CD4-positive, alpha-beta T cell (primary cell): Measurements from ENCODE around the gene SIRT6. TPM values are rescaled to one million over a fixed set of nuclear protein-coding genes. Genes with fewer than 3 reads are reported as not detected.
"Not testable (repeated sequence)": the region's sequence is repeated elsewhere in the genome, so short reads cannot be mapped to it uniquely, and the experiment has no call there.

Experiments used
- ATAC-seq: fragments of 200-7000 bp; cut with Tn5 transposase; one replicate; pipeline ENCODE4 v1.10.0; 2022; ENCODE audit warnings: mild to moderate bottlenecking; ENCODE audit not compliant: poor library complexity
- CTCF ChIA-PET: fragments of 350-600 bp; sonication (Branson Sonifier 250); formaldehyde crosslinking; loops from one replicate; lab custom pipeline; 2021; ENCODE audit warnings: antibody characterized with exemption, inconsistent platforms; lab: Charles Lee
- POLR2A ChIA-PET: fragments of 350-600 bp; sonication (Branson Sonifier 250); formaldehyde crosslinking; loops from one replicate; lab custom pipeline; 2021; ENCODE audit warnings: antibody characterized with exemption, inconsistent platforms; lab: Charles Lee
- DNase-seq, 14 experiments: peaks; one replicate each; pipeline ENCODE4 v3.0.0-alpha.2; 2013 to 2020; ENCODE audit warnings: mixed read lengths in 2 of 14
- H3K27ac ChIP-seq, 2 donors: one replicate each; pipeline versions ENCODE4 v1.5.1 to v1.7.0; 2013; ENCODE audit warnings: low read length in 2 of 2, low read depth in 1 of 2, mild to moderate bottlenecking in 1 of 2
- H3K27me3 ChIP-seq, 2 experiments: 1 replicate in 1 of 2; 2 replicates in 1 of 2; pipeline versions ENCODE4 v1.6.1 to v1.7.0; 2013; ENCODE audit warnings: low read length in 2 of 2, control low read depth in 1 of 2, mild to moderate bottlenecking in 1 of 2, moderate library complexity in 1 of 2; ENCODE audit not compliant: insufficient read depth in 2 of 2, control insufficient read depth in 1 of 2
- H3K36me3 ChIP-seq: one replicate; pipeline ENCODE4 v1.6.1; 2013; ENCODE audit warnings: low read length, control low read depth; ENCODE audit not compliant: insufficient read depth
- H3K4me1 ChIP-seq: one replicate; pipeline ENCODE4 v1.6.1; 2013; ENCODE audit warnings: low read length, control low read depth; ENCODE audit not compliant: insufficient read depth
- H3K4me3 ChIP-seq: one replicate; pipeline ENCODE4 v1.5.1; 2013; ENCODE audit warnings: mild to moderate bottlenecking, low read length, moderate library complexity
- H3K9me3 ChIP-seq, 2 experiments: 1 replicate in 1 of 2; 2 replicates in 1 of 2; pipeline versions ENCODE4 v1.6.1 to v1.7.0; 2013; ENCODE audit warnings: low read length in 2 of 2, mild to moderate bottlenecking in 2 of 2, control low read depth in 1 of 2, moderate library complexity in 1 of 2; ENCODE audit not compliant: control insufficient read depth in 1 of 2, insufficient read depth in 1 of 2
- H3K27ac Mint-ChIP-seq: one replicate; pipeline ENCODE4 v1.8.0; 2020; ENCODE audit warnings: mixed read lengths
- H3K27me3 Mint-ChIP-seq: one replicate; pipeline ENCODE4 v1.8.0; 2021; ENCODE audit warnings: mixed read lengths
- H3K36me3 Mint-ChIP-seq: one replicate; pipeline ENCODE4 v1.8.0; 2021; ENCODE audit warnings: low read depth, mixed read lengths
- H3K4me1 Mint-ChIP-seq: one replicate; pipeline ENCODE4 v1.8.0; 2021; ENCODE audit warnings: low read depth, mixed read lengths
- H3K4me3 Mint-ChIP-seq: one replicate; pipeline ENCODE4 v1.8.0; 2020; ENCODE audit warnings: mild to moderate bottlenecking, mixed read lengths
- H3K9me3 Mint-ChIP-seq: one replicate; pipeline ENCODE4 v1.8.0; 2020; ENCODE audit warnings: mixed read lengths
- intact Hi-C, 2 experiments: fragments of 100-400 bp; cut with DNase I in 1 of 2; cut with micrococcal nuclease in 1 of 2; formaldehyde crosslinking; loops; one replicate each; pipeline versions ENCODE4 v1.15.1 to v1.9.0; 2023 to 2025; cut with DNase I, micrococcal nuclease
- total RNA-seq, 174 experiments: library from RNA in 2 of 174; stranded (reverse) in 2 of 174; gene quantifications; one replicate each; pipeline ENCODE4 v1.2.3 and lab custom pipeline; 2021 to 2026
- TF ChIP-seq, protein P1 (sequence below): fragments of 200-600 bp; IDR thresholded peaks from one replicate; pipeline ENCODE4 v1.8.0; 2022; ENCODE audit warnings: antibody characterized with exemption, mild to moderate bottlenecking

The SIRT6 gene
- total RNA-seq, 2 experiments from 2014 or later = 11.2 to 14.2 TPM

DNA sequence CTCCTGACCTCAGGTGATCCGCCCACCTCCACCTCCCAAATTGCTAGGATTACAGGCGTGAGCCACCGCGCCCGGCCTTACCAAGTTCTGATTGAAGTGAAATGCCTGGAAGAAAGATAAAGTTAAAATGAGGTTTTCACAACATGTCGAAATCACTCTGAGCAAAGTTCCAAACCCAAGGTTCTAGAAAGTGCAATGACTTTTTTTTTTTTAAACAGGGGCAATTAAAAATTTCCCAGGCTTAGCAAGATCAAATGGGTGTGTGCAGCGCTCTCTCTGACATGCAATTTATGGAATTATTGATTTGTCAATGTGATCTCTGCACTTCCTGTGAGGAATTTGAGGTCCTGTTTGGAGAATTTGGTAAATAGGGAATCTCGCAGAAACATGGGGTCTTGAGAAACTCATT is 45.7 kb downstream of the SIRT6 start:
- Histone ChIP-seq H3K27me3 (no peaks in the 10 kb centered on the region), H3K4me3 (no peak overlapping the region), H3K9me3 (no peaks in the 10 kb centered on the region), H3K27ac (no peak overlapping the region), H3K36me3 (no peaks in the 10 kb centered on the region), H3K4me1 (peaks cover 15% of the 10 kb centered on the region)
- ChIA-PET POLR2A (no interaction called here), CTCF (no interaction called here)
- intact Hi-C loops = loop anchor here in 1 of 2 experiments (5.0 kb wide), 1 partner anchor 134 kb away; no protein-coding TSS in a partner anchor
- DNase-seq (no peak), ATAC-seq (no peak)
- no peaks in the 10 kb centered on the region for H3K9me3 Mint-ChIP-seq
- no peak overlapping the region for H3K27ac Mint-ChIP-seq
- no peak overlapping the region for H3K4me3 Mint-ChIP-seq
- H3K36me3 Mint-ChIP-seq = no peaks in the 10 kb centered on the region
- TF ChIP-seq, protein P1, sequence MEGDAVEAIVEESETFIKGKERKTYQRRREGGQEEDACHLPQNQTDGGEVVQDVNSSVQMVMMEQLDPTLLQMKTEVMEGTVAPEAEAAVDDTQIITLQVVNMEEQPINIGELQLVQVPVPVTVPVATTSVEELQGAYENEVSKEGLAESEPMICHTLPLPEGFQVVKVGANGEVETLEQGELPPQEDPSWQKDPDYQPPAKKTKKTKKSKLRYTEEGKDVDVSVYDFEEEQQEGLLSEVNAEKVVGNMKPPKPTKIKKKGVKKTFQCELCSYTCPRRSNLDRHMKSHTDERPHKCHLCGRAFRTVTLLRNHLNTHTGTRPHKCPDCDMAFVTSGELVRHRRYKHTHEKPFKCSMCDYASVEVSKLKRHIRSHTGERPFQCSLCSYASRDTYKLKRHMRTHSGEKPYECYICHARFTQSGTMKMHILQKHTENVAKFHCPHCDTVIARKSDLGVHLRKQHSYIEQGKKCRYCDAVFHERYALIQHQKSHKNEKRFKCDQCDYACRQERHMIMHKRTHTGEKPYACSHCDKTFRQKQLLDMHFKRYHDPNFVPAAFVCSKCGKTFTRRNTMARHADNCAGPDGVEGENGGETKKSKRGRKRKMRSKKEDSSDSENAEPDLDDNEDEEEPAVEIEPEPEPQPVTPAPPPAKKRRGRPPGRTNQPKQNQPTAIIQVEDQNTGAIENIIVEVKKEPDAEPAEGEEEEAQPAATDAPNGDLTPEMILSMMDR = no peak
- peaks cover 11% of the 10 kb centered on the region for H3K4me1 Mint-ChIP-seq
- peaks cover 4% of the 10 kb centered on the region for H3K27me3 Mint-ChIP-seq

DNA sequence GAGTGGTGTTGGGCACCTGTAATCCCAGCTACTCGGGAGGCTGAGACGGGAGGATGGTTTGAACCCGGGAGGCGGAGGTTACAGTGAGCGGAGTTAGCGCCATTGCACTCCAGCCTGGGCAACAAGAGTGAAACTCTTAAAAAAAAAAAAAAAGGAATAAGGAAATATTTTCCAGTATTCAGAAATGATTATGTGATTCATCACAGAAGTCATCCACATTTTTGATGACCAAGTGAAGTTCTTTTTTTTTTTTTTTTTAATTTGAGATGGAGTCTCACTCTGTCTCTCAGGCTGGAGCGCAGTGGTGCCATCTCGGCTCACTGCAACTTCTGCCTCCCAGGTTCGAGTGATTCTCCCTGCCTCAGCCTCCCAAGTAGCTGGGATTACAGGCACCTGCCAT is 47.0 kb downstream of the SIRT6 start:
- H3K4me1 Mint-ChIP-seq, ATAC-seq, H3K9me3 ChIP-seq, H3K27ac ChIP-seq, CTCF ChIA-PET, H3K4me3 ChIP-seq, DNase-seq, H3K27ac Mint-ChIP-seq, POLR2A ChIA-PET, H3K4me3 Mint-ChIP-seq, H3K9me3 Mint-ChIP-seq, H3K36me3 Mint-ChIP-seq, H3K27me3 ChIP-seq, H3K27me3 Mint-ChIP-seq, H3K36me3 ChIP-seq: not testable (repeated sequence)
- intact Hi-C loops = loop anchor here in 1 of 2 experiments (5.0 kb wide), 1 partner anchor 133 kb away; no protein-coding TSS in a partner anchor
- peaks cover 11% of the 10 kb centered on the region for H3K4me1 ChIP-seq

DNA sequence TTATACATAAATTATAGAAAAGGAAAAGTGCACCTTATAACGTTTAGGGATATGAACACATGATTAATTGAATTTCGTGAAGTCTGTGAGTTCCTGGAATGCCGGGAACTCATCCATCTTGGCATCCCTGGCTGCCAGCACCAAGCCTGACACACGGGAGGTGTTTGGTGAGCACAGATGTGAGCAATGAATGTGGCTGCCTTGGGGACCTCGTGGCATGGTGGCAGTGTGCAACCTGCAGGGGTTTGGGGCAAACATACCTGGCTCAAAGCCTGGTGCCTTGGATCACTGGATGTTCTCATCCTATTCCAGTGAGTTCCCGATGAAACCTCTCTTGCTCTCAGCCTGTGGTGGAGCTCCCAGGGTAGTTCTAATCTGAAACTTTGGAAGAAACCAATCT is 48.0 kb downstream of the SIRT6 start:
- TF ChIP-seq, protein P1 = no peak
- no peaks in the 10 kb centered on the region for H3K27me3 ChIP-seq
- H3K36me3 Mint-ChIP-seq = no peaks in the 10 kb centered on the region
- ChIA-PET POLR2A (no interaction called here), CTCF (interaction anchor here (0.5 kb wide), 1 partner anchor 29 kb away, joined by 4 read pairs; no protein-coding TSS in a partner anchor)
- H3K9me3 ChIP-seq = no peaks in the 10 kb centered on the region
- no peak for DNase-seq
- H3K4me1 ChIP-seq = peaks cover under 1% of the 10 kb centered on the region
- no peak overlapping the region for H3K27ac ChIP-seq
- H3K4me3 Mint-ChIP-seq = no peak overlapping the region
- no peak overlapping the region for H3K4me3 ChIP-seq
- no peaks in the 10 kb centered on the region for H3K9me3 Mint-ChIP-seq
- H3K27me3 Mint-ChIP-seq = no peaks in the 10 kb centered on the region
- no peaks in the 10 kb centered on the region for H3K36me3 ChIP-seq
- ATAC-seq = no peak
- no peak overlapping the region for H3K27ac Mint-ChIP-seq
- intact Hi-C loops = no loop called here
- H3K4me1 Mint-ChIP-seq = no peaks in the 10 kb centered on the region
